Stimulated activated CD4-positive, alpha-beta T cell treated with anti-CD3 and anti-CD28 coated beads, TNF-alpha, amount 100 ng/mL, for 4 hours (primary cell): ENCODE data around the gene RPS6KA1.
A peak's percentile ranks its signal among the peaks of the same experiment; 100 is the strongest.
"Not testable (repeated sequence)": the region's sequence is repeated elsewhere in the genome, so short reads cannot be mapped to it uniquely, and the experiment has no call there.

Experiments
- DNase-seq, 3 experiments: peaks; one replicate each; pipeline ENCODE4 v3.0.0-alpha.2; 2020; ENCODE audit warnings: low read depth in 3 of 3

RPS6KA1 gene

DNA sequence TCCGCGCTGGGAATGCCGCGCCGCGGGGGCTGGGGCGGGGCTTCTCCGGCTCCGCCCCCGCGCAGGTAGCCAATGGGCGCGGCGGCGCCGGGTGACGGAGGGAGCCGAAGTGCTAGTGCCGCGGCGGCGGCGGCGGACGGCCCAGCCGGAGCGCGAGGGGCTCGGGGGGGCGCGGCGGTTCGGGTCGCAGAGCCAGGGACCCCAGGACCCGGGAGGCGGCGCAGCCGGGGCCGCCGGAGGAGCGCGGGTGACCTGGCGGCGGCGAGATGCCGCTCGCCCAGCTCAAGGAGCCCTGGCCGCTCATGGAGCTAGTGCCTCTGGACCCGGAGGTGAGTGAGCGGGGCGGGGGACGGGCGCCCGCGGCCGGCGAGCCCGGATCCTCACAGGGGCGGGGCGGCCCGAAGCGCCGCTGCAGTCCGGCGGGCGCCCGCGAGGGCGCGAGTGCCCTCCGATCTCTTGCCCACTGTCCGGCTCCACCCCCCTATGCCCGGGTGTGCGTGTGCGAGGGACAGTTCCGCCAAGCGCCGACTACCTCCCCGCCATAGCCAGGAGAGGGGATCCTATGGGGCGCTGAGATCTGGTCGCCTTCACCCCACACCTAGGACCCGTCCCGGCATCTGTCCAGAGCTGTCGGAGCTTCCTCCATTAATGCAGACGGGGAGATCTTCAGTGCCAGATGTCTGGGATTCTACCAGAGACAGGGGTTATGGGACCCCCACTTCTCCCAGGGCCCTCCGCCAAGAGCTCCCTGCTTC, at the start of gene RPS6KA1:
TSS of gene RPS6KA1 (plus strand) at position 107 of the 755 bp plus-strand sequence. CDS start at position 267, 160 bp downstream.
- DNase-seq, result peak; percentile 36 to 56 (median 43)

DNA sequence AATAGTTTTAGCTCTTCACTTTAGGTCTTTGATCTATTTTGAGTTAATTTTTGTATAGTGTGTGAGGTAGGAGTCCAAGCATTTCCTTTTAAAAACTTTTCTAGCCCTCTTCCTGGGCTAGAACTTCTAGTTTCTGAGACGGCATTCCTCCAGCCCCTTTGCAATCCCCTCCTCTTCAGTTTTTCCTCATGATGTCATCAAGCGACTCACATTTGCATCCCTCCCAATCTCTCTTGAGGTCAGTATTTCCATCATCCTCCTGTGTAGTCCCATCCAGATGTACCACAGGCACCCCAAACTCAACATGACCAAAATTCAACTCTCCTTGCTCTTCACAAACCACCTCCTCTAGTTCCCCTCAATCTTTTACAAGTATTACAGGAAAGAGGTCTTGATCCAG, 46.6 kb upstream of the RPS6KA1 start:
- DNase-seq, result no peak

DNA sequence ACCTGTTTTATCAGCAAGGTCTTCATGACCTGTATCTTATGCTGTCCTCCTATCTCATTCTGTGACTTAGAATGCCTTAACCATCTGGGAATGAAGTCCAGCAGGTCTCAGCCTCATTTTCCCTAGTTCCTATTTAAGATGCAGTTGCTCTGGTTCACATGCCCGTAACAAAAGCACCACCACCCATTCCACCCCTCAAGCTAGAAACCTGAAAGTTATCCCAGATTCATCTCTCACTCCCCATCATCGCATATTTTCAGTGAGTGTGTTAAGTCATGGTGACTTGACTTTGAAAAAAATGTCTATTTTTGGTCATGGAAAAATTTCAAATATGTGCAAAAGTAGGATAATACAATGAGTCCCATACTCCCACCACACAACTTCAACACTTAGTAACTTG, 45.6 kb upstream of the RPS6KA1 start:
- no peak for DNase-seq

DNA sequence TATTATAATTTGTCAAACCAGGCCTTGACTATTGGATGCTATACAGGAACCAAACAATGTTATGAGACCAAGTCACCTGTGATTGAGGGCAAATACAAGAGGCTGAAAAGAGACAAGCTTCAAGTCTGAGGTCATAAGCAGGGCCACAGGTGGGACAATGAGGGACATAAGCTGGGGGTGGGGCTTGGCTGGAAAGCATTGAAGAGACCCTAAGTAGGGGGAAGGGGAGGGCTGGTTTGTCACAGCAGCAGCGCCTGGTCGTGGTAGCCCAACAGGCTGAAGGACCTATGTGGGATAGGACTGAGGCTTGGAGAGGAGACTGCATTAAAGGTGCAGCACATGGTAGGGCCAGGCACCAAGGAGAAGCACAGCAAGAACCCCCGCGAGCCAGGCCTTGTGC, 39.4 kb upstream of the RPS6KA1 start:
- no peak for DNase-seq

DNA sequence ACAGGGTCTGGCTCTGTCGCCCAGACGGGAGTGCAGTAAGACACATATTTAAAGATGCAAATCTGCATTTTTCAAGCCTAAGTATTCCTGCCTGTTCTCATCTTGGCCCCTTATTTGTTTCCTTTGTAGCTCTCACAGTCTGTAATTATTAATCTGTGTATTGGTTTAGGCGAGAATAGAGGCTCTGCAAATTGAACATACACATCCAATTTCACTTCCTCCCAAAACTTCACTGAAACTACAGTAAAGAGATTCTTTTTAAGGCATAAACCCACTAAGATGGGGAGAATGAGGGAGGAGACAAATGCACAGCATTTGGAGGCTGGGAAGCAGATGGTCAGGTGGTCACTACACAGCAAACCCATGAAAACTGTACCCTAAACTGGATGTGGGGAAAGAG, 36.3 kb upstream of the RPS6KA1 start:
- no peak for DNase-seq

DNA sequence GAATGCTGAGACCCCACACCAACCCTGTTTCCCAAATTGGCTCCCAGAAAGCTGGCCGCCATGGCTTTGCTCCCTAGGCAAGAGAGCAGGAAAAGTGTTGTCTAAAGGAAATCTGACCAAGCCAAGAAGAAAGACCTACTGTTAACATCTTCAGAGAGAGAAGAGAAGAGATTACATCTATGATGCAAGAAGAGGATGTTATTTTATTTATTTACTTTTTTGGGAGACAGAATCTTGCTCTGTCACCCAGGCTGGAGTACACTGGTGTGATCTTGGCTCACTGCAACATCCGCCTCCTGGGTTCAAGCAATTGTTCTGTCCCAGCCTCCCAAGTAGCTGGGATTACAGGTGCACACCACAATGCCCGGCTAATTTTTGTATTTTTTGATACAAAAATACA, 35.6 kb upstream of the RPS6KA1 start:
- no peak for DNase-seq

DNA sequence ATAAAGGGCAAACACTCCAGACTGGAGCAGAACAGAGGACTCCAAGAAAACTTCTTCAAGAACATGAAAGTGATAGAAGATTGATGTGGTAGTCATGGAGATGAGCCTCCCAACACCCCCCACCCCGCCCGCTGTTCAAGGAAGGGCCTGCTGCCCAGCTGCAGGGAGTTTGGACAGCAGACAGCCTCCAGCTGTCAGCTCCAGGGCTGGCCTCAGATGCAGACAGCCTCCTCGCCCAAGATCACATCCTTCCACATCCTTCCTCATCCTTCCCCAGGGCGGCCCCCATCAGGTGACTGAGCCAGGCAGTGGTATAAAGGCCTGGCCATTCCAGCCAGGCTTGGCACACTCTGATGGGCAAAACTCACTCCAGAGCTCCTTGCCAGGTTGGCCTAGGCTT, 32.7 kb upstream of the RPS6KA1 start:
- DNase-seq, result no peak

DNA sequence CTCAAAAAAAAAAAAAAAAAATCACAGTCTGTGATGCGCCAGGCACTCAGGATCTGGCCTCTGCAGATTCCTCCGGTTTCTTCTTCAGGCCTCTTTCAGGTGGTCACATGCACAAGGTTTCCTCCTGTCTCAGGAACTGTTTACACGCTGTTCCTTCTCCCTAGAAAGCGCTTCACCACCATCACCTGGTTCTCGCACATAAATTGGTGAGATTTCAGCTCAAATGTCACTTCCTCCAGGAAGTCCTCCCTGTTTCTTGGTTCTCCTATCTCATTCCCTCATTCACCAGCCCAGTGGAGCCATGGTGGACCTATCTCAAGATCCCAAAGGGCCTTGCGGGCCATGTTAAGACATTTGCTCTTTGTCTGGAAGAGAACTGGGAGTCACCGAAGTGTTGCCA, 30.7 kb upstream of the RPS6KA1 start:
- no peak for DNase-seq

DNA sequence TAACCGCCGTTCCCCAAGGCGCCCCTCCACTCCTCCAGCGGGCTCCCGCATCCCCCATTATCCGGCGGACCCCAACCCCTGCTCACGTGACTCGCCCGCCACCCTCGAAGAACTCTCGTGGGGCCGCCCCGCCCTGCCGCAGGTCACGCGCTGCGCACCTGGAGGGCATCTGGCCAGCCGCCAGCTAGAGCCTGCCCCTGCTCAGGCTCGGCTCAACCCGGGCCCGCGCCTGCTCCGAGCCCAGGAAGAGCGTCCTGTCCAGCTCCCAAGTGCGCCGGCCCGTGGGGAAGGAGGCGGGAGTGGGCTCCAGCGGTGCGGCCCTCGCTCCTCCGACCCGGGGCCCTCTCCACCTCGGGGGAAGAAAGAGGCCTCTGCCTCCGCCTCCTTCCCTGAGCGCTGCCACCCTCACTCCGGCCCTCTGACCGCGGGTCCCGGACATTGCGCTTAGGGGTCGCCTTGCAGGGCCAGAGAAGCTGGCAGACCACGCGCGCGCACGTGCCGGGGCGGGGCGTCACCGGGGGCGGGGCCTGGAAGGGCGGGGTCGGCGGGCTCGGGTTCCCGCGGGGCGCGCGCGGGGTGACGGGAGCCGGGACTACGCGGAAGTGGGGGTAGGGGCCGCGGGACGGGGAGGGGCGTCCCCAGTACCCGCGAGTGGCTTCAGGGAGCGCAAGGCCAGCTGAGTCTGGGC, 28.9 kb upstream of the RPS6KA1 start:
- DNase-seq, result peak; percentile 86 to 97 (median 89)

DNA sequence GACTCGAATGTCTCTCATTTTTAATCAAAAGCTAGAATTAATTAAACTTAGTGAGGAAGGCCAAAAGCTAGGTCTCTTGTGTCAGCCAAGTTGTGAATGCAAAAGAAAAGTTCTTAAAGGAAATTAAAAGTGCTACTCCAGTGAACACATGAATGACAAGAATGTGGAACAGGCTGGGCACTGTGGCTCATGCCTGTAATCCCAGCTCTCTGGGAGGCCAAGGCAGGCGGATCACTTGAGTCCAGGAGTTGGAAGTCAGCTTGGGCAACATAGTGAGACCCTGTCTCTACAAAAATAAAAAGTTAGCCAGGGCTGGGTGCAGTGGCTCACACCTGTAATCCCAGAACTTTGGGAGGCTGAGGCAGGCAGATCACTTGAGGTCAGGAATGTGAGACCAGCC, 18.9 kb upstream of the RPS6KA1 start:
- not testable (repeated sequence) for DNase-seq

DNA sequence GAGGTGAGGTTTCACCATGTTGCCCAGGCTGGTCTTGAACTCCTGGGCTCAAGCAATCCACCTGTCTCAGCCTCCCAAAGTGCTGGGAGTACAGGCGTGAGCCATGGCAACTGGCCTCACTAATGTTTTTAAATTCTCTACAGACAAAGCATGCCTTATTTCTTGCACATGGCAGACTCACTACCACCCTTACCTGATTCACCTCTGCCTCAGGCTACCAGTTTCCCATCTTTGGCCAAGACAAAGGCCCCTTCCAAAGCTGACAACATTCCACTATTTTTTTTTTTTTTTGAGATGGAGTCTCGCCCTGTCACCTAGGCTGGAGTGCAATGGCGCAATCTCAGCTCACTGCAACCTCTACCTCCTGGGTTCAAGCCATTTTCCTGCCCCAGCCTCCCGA, 13.7 kb upstream of the RPS6KA1 start:
- DNase-seq, result not testable (repeated sequence)

DNA sequence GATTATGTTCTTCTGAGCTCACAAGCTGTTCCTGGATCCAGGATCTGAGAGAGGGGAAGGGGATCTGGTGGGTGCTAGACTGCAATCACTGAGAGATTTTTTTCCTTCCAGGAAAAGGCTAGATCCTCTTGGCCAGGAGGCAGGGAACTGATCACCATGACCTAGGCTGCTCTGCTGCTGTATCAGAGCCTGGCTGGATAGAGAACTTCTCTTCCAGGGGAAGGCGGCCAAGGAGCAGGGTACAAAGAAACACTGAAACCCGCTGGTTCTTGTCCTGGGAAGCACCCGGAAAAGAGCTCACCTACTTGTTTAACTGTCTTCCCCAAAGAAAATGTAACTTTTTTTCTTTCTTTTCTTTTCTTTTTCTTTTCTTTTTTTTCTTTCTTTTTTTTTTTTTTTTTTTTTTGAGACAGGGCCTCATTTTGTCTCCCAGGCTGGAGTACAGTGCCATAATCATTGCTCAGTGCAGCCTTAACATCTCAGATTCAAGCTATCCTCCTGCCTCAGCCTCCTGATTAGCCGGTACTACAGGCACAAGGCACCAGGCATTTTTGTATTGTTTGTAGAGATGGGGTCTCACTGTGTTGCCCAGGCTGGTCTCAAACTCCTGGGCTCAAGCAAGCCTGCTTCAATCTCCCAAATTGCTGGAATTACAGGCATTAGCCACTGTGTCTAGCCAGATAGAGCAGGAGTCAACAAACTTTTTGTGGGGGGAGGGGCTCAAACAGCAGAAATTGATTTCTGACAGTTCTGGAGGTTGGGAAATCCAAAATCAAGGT, 12.4 kb upstream of the RPS6KA1 start:
- DNase-seq, result no peak

DNA sequence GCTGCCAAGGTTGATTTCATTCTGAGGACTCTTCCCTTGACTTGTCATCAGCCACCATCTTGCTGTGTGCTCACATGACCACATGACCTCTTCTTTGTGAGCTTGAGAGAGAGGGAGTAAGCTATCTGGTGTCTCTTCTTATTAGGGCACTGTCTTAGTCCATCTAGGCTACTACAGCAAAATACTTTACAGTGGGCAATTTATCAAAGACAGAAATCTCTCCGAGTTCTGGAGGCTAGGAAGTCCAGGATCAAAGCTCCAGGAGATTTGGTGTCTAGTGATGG, 11.9 kb upstream of the RPS6KA1 start:
- DNase-seq, result no peak

DNA sequence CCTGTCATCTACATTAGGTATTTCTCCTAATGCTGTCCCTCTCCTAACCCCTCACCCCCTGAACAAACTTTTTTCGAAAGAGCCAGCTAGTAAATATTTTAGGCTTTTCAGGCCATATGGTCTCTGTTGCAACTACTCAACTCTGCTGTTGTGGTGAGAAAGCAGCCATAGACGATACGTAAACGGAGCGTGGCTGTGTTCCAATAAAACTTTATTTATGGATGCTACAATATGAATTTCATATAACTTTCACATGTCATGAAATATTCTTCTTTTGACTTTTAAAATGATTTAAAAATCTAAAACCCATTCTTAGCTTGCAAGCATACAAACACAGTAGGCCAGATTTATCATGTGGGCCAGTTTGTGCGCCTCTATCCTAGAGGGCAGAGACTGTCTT, 11.2 kb upstream of the RPS6KA1 start:
- DNase-seq, result no peak

DNA sequence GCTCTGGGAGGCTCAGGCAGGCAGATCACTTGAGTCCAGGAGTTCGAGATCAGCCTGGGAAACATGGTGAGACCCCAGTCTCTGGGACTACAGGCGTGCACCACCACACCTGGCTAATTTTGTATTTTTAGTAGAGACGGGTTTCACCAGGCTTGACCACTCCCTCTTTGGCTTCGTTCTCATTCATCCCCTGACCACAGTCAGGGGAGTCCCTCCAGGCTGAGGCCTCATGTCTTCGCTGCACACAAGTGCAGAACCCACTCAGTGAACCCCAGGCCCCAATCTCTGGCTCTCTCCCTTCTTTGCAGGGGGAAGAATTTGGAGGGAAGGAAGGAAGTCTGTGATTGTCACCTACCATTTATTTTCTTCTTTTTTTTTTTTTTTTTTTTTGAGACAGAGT, 9.2 kb upstream of the RPS6KA1 start:
- DNase-seq, result no peak

DNA sequence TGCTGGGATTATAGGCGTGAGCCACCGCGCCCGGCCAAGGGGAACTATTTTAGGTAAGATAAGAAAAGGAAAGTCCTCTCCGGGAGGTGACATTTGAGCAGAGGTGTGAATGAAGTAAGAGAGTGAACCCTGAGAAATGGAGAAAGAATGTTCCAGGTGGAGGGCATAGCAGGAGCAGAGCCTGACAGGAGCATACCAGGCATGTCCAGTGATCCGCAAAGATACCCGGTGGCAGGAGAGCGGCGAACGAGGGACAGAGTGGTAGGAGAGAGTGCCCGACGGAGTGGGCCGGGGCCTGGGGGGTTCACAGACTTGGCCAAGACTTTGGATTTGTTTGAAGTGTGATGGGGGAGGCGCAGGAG, 7.9 kb upstream of the RPS6KA1 start:
- DNase-seq, result no peak

DNA sequence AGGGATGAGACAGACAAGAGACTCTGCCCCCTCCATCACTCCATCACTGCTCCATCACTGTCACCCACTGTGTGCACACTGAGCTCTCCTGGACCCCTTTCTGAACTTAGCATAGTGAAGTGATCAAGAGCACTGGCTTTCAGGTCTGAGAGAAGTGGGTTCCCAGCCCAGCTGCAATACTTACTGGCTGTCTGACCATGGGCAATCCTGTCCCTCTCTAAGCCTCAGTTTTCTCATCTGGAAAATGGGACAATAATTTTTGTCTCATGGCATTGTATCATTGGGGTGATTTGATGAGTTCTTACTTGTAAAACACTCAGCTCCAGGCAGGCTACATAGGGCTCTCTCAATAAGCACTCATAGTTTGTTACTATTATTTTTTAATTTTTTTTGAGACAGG, 7.5 kb upstream of the RPS6KA1 start:
- no peak for DNase-seq

DNA sequence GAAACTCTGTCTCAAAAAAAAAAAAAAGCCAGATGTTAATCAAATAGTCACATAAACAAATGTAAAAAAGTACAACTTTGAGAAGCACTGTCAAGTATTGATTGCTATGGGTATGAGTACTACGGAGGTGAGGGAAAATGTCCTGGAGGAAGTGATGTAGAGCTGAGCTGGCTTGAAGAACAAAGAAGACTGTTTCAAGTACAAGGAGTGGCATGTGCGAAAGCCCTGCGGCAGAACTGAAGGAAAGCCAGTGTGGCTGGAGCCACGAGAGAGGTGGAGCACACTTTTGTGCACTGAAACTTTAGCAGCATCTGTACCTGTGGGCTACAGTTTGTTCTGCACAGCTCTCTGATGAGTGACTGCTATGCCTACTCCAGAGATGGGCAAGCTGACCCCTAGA, 5.4 kb upstream of the RPS6KA1 start:
- no peak for DNase-seq

DNA sequence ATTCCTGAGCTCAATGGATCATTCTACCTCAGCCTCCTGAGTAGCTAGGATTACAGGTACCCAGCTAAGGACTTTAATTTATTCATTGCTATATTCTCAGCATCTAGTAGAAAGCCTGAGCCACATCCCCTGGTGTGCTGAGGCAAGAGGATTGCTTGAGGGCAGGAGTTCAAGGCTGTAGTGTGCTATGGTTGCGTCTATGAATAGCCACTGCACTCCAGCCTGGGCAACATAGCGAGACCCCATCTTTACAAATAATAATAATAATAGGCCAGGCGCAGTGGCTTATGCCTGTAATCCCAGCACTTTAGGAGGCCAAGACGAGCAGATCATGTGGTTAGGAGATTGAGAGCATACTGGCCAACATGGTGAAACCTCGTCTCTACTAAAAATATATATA, 3.3 kb upstream of the RPS6KA1 start:
- DNase-seq, result no peak

DNA sequence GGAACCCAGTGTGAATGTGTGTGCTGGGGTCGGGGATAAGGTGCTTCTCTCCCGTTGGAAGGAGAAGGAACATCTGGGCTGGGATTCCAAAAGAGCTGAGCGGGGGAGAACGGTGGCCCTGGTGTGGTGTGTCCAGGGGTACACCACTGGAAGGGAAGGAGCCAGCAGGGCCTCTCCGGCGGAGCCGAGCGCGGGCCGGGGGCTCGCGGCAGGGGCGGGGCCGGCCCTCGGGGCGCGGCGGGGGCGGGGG, 231 bp upstream of the RPS6KA1 start:
- DNase-seq, result no peak

DNA sequence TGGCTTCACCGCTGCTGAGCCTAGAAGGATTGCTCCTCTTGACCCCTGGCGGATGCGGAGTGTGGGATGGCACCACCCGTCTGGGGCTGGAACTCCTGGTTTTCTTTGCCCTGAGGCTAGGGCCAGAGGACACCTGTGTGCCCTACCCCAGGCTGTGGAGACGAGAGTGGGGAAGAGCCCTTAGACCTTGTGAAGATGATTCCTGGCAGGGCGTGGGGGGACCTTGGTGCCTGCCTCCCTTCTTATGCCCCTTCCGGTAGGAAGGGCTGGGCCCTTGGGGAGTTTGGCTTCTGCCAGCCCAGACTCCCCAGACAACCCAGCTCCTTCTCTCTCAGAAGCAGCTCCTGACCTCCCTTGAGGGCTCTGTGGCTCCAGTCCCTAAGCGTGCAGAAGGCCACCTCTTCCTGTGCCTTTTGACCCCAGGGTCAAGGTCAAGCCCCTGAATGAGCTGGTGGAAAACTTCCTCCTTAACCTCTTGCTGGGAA, 891 bp downstream of the RPS6KA1 start:
- DNase-seq, result no peak

DNA sequence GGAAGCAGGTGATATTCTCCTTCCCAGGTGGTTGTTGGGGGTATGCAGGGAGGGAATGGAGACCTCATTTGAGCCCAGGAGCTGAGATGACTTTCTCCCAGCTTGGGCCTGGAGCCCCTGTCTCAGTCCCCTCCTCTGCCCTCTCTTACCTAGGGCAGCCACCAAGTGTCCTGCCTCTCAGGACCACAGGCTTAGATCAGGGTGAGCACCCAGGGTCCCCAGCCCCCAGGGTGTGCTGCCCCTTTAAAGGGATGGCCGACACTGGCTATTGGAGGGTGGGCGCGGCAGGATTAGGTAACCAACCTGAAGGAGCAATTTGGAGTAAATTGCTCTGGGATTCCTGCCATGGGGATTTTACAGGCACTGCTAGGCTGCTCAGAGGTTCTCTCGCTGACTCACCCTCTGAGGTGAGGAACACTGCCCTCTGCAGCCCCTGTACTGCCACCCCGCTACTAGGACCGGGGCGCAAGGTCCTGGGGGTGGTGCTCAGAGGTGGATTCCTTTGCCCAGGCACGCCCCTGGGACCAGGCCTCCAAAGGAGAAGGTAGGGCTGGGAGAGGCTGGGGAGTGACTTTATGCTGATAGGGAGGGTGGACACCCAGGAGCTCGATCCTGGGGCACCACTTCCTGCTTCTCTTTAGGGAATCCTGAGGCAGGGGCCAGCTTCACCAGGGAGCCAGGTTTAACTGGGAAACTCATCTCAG, 1.5 kb downstream of the RPS6KA1 start:
- DNase-seq, result no peak
